Effector memory CD8-positive, alpha-beta T cell (primary cell): Measurements from ENCODE around the gene SLC5A1.
"Not testable (repeated sequence)": the region's sequence is repeated elsewhere in the genome, so short reads cannot be mapped to it uniquely, and the experiment has no call there.

ENCODE experiments used
- ATAC-seq: fragments of 150-1000 bp; cut with Tn5 transposase; replicated peaks from 2 replicates; pipeline ENCODE4 v1.10.0; 2021; ENCODE audit warnings: mild to moderate bottlenecking, moderate library complexity
- DNase-seq, 3 experiments: peaks; one replicate each; pipeline ENCODE4 v3.0.0; 2021
- H3K27ac Mint-ChIP-seq, 2 donors: one replicate each; pipeline ENCODE4 v1.8.0; 2022; ENCODE audit warnings: mild to moderate bottlenecking in 2 of 2, mixed read lengths in 2 of 2, moderate library complexity in 2 of 2
- H3K27me3 Mint-ChIP-seq, 2 donors: one replicate each; pipeline ENCODE4 v1.8.0; 2022; ENCODE audit warnings: mixed read lengths in 2 of 2
- H3K36me3 Mint-ChIP-seq: one replicate; pipeline ENCODE4 v1.8.0; 2022; ENCODE audit warnings: mild to moderate bottlenecking, moderate library complexity, mixed read lengths; ENCODE audit not compliant: insufficient read depth
- H3K4me1 Mint-ChIP-seq, 2 donors: one replicate each; pipeline ENCODE4 v1.8.0; 2022; ENCODE audit warnings: low read depth in 2 of 2, mixed read lengths in 2 of 2
- H3K4me3 Mint-ChIP-seq, 2 donors: one replicate each; pipeline ENCODE4 v1.8.0; 2022; ENCODE audit warnings: mild to moderate bottlenecking in 2 of 2, mixed read lengths in 2 of 2, moderate library complexity in 2 of 2
- H3K9me3 Mint-ChIP-seq, 2 donors: one replicate each; pipeline ENCODE4 v1.8.0; 2022; ENCODE audit warnings: mixed read lengths in 2 of 2

The SLC5A1 gene

DNA sequence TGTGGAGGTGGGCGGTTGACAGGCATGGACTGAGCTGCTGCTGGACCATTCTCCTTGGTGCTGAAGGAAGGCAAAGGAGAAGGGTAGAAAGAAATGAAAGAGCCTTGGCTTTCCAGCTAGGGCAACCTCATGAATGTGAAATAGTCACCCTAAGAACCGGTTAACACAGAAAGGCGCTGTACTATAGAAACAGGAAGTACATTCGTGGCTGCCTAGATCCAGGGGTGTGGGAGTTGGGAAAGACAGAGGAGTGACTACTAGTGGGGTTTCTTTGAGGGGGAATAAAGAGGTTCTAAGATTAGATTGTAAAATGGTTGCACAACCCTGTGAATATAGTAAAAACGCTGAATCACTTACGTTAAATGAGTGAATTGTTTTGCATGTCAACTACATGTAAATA, 108.6 kb downstream of the SLC5A1 start:
- ATAC-seq, H3K27ac Mint-ChIP-seq, DNase-seq, H3K36me3 Mint-ChIP-seq, H3K4me3 Mint-ChIP-seq: not testable (repeated sequence)
- Mint-ChIP-seq H3K27me3 (peaks cover 5 to 11% of the 10 kb centered on the region in 2 donors), H3K4me1 (peaks cover 9 to 10% of the 10 kb centered on the region in 2 donors), H3K9me3 (peaks cover 4 to 11% of the 10 kb centered on the region in 2 donors)

DNA sequence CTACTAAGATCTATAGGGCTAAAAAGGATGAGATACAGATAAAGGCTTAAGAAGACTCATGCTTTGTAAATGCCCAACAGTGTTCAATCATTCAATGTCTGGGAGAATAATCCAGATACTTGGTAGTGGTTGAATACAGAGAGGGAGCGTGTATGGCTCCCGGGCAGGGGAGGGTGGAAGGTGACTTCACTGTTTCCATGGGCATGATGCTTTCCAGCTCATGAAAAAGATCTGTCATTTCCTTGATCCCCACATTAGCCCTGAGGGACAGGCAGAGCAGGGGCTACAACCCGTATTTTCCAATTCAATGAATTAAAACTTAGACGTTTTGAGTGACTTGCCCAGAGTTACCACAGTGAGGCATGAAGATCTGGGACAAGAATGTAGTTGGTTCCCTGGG, 111.7 kb downstream of the SLC5A1 start:
- not testable (repeated sequence) for H3K27ac Mint-ChIP-seq, ATAC-seq, H3K4me3 Mint-ChIP-seq, DNase-seq, H3K36me3 Mint-ChIP-seq, H3K9me3 Mint-ChIP-seq
- Mint-ChIP-seq H3K27me3 (peaks cover 0 to 20% of the 10 kb centered on the region in 2 donors), H3K4me1 (peaks cover 9 to 10% of the 10 kb centered on the region in 2 donors)

GRCh38 chr22:32157632-32158031, 114.6 kb downstream of the SLC5A1 start:
- H3K27ac Mint-ChIP-seq, DNase-seq, ATAC-seq, H3K36me3 Mint-ChIP-seq, H3K9me3 Mint-ChIP-seq, H3K4me1 Mint-ChIP-seq, H3K4me3 Mint-ChIP-seq: not testable (repeated sequence)
- H3K27me3 Mint-ChIP-seq, result peaks cover 0 to 20% of the 10 kb centered on the region in 2 donors

DNA sequence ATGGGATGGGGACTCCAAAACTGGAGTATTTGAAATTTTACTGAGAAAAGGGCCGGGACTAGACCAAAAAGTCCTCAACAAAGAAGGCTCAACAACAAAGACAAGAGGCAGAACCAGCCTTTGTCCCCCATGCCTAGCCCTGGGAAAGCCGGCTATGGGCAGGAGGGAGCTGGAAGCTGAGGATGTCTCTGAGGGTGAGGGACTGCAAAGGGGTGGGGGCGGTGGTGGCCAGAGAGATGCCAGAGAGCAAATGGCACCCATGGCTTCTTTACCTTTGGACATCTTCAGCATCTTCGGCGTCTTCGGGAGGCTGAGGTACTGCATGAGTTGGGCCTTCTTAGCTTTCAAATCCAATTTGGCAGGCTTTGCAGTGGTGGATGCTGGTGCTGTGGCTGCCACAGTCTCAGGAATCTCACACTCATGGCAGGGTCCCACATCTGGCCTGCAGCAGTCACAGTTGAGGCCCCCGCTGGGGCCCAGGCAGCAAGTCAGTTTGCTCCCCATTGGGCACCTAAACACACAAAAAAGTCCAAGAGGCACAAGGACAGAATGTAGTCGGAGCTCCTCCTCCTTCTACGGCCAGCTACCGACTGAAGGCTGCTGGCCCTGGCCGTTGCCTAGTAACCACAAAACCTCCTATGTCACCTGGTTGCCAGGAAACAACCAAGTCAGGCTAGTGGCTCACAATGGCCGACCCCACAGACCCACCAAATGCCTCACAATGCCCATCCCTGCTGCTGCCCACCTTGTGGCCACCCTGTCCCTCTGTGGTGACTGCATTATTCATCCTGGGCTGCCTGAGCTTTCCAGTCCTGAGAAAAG, 115.9 kb downstream of the SLC5A1 start, which contains the start of gene C22orf42:
TSS of gene C22orf42 (minus strand) at position 592 of the 822 bp plus-strand sequence. CDS start at position 504, 88 bp downstream.
- Mint-ChIP-seq H3K27ac (no peak within 1 kb of the TSS), H3K36me3 (no peaks in the 10 kb centered on the region), H3K4me1 (no peaks in the 10 kb centered on the region), H3K27me3 (peaks cover 4 to 28% of the 10 kb centered on the region in 2 donors), H3K4me3 (no peak within 1 kb of the TSS), H3K9me3 (no peaks in the 10 kb centered on the region)
- no peak for DNase-seq
- no peak for ATAC-seq

DNA sequence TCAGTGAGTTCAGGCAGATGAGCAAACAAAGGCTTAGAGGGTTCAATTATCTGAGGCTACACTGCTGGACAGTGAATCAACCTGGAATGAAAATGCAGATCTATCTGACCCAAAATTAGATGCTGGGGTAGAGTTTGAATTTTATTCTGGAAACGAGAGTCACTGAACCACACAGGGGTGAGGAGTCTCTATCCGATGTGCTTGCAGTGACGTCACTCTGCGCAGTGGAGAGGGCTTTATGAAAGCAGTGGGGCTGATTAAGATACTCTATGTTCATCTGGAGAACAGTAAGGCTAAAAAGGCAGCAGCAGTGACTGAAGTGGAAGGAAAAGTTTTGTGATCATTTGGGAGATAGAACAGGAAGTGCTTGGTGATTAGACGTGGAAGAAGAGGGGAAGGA, 117.3 kb downstream of the SLC5A1 start:
- ATAC-seq, H3K27ac Mint-ChIP-seq, DNase-seq, H3K4me1 Mint-ChIP-seq, H3K4me3 Mint-ChIP-seq, H3K9me3 Mint-ChIP-seq, H3K36me3 Mint-ChIP-seq: not testable (repeated sequence)
- peaks cover 9 to 32% of the 10 kb centered on the region in 2 donors for H3K27me3 Mint-ChIP-seq
